Astrocyte (in vitro differentiated cells and primary cell): Measurements from ENCODE around the gene SARDH. TPM values are rescaled to one million over a fixed set of nuclear protein-coding genes. Genes with fewer than 3 reads are reported as not detected.

Experiments
- DNase-seq: peaks from one replicate; pipeline ENCODE4 v3.0.0-alpha.2; 2010; ENCODE audit warnings: low read depth
- FAIRE-seq: peaks from 2 replicates; lab custom pipeline; 2011; peaks lifted over from hg19 to GRCh38; lab: Jason Lieb, UNC
- H2AFZ ChIP-seq: 2 replicates; pipeline ENCODE4 v1.6.0; 2012; ENCODE audit warnings: low read depth, low read length, inconsistent platforms
- H3K27ac ChIP-seq: 2 replicates; pipeline ENCODE4 v1.5.1; 2011; ENCODE audit warnings: low read depth, low read length, inconsistent platforms
- H3K27me3 ChIP-seq: 2 replicates; pipeline ENCODE4 v1.6.0; 2011; ENCODE audit warnings: low read length, inconsistent platforms; ENCODE audit not compliant: insufficient read depth
- H3K36me3 ChIP-seq: 2 replicates; pipeline ENCODE4 v1.5.1; 2011; ENCODE audit warnings: low read length, inconsistent platforms; ENCODE audit not compliant: insufficient read depth
- H3K4me1 ChIP-seq: 2 replicates; pipeline ENCODE4 v1.5.1; 2011; ENCODE audit warnings: low read length, inconsistent platforms; ENCODE audit not compliant: insufficient read depth
- H3K4me2 ChIP-seq: 2 replicates; pipeline ENCODE4 v1.6.0; 2012; ENCODE audit warnings: low read length, inconsistent platforms
- H3K4me3 ChIP-seq: 2 replicates; pipeline ENCODE4 v1.5.1; 2011; ENCODE audit warnings: low read depth, mild to moderate bottlenecking, low read length, inconsistent platforms; ENCODE audit not compliant: insufficient read depth
- H3K79me2 ChIP-seq: 2 replicates; pipeline ENCODE4 v1.6.0; 2012; ENCODE audit warnings: mild to moderate bottlenecking, low read length, inconsistent platforms; ENCODE audit not compliant: insufficient read depth
- H3K9ac ChIP-seq: 2 replicates; pipeline ENCODE4 v1.6.0; 2012; ENCODE audit warnings: mild to moderate bottlenecking, low read length, inconsistent platforms
- H3K9me3 ChIP-seq: 2 replicates; pipeline ENCODE4 v1.5.1; 2012; ENCODE audit warnings: low read depth, mild to moderate bottlenecking, low read length, inconsistent platforms; ENCODE audit not compliant: insufficient read depth
- H4K20me1 ChIP-seq: 2 replicates; pipeline ENCODE4 v1.6.0; 2012; ENCODE audit warnings: low read length, inconsistent platforms; ENCODE audit not compliant: insufficient read depth
- H3K27ac Mint-ChIP-seq: one replicate; pipeline ENCODE4 v1.8.0; 2021; ENCODE audit warnings: mild to moderate bottlenecking, mixed read lengths; ENCODE audit not compliant: unreplicated experiment
- H3K27me3 Mint-ChIP-seq: one replicate; pipeline ENCODE4 v1.8.0; 2021; ENCODE audit warnings: low read depth, mixed read lengths; ENCODE audit not compliant: unreplicated experiment
- H3K36me3 Mint-ChIP-seq: one replicate; pipeline ENCODE4 v1.8.0; 2021; ENCODE audit warnings: low read depth, mixed read lengths; ENCODE audit not compliant: unreplicated experiment
- H3K4me1 Mint-ChIP-seq: one replicate; pipeline ENCODE4 v1.8.0; 2021; ENCODE audit warnings: low read depth, mixed read lengths; ENCODE audit not compliant: unreplicated experiment
- H3K4me3 Mint-ChIP-seq: one replicate; pipeline ENCODE4 v1.8.0; 2021; ENCODE audit warnings: mild to moderate bottlenecking, moderate library complexity, mixed read lengths; ENCODE audit not compliant: unreplicated experiment
- H3K9me3 Mint-ChIP-seq: one replicate; pipeline ENCODE4 v1.8.0; 2021; ENCODE audit warnings: mild to moderate bottlenecking, mixed read lengths; ENCODE audit not compliant: unreplicated experiment
- CTCF ChIP-seq: IDR thresholded peaks from 2 replicates; pipeline ENCODE4 v1.5.1; 2011; ENCODE audit warnings: low read depth, mild to moderate bottlenecking, inconsistent platforms, low read length, moderate library complexity; ENCODE audit not compliant: insufficient read depth
- EZH2 ChIP-seq: IDR thresholded peaks from 2 replicates; pipeline ENCODE4 v1.6.1; 2012; ENCODE audit warnings: mild to moderate bottlenecking, low read length, inconsistent platforms; ENCODE audit not compliant: insufficient read depth
- total RNA-seq: library from RNA; stranded (reverse); gene quantifications from 2 replicates; pipeline ENCODE4 v1.2.1, GENCODE V29; 2021

Gene SARDH
- total RNA-seq, 1 donor from 2014 or later: 2.8 TPM

- Mint-ChIP-seq H3K9me3 (peaks cover 4% of the 10 kb centered on the region), H3K4me1 (no peaks in the 10 kb centered on the region), H3K4me3 (no peak overlapping the region), H3K27me3 (peaks cover 23% of the 10 kb centered on the region), H3K27ac (no peak overlapping the region), H3K36me3 (peaks cover 1% of the 10 kb centered on the region)
- Histone ChIP-seq H3K27ac (no peak overlapping the region), H3K4me1 (no peaks in the 10 kb centered on the region), H4K20me1 (no peaks in the 10 kb centered on the region), H3K9ac (no peak overlapping the region), H3K36me3 (no peaks in the 10 kb centered on the region), H3K79me2 (no peaks in the 10 kb centered on the region), H2AFZ (no peak overlapping the region), H3K27me3 (no peaks in the 10 kb centered on the region), H3K4me3 (no peak overlapping the region), H3K9me3 (no peaks in the 10 kb centered on the region), H3K4me2 (no peak overlapping the region)
- no peak for TF ChIP-seq CTCF
- DNase-seq (no peak), FAIRE-seq (no peak)
These were observed 70.2 kb downstream of the SARDH start for GRCh38 chr9:133667759-133668450.

DNA sequence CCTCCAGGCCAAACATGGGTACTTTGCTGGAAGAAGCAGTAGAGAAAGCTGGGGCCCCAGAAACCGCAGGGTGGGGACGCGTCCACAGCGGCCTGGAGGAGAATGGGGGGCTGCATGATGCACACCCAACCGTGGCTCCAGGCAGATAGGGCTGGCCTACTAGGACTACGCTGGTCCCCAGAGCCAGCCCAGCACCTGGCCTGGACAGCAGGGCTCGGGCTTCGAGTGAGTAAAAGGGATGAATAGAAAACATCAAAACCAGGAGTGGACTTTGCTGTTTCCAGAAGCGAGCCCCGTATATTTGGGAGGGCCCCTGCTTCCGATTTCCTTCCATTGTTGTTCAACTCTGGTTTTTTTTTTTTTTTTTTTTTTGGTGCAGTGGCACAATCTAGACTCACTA lies 71.3 kb downstream of the SARDH start:
- no peak for FAIRE-seq
- Histone ChIP-seq H4K20me1 (no peaks in the 10 kb centered on the region), H3K4me1 (no peaks in the 10 kb centered on the region), H3K27me3 (no peaks in the 10 kb centered on the region), H3K36me3 (no peaks in the 10 kb centered on the region), H3K9ac (no peak overlapping the region), H3K4me3 (no peak overlapping the region), H3K27ac (no peak overlapping the region), H2AFZ (no peak overlapping the region), H3K79me2 (no peaks in the 10 kb centered on the region), H3K4me2 (no peak overlapping the region), H3K9me3 (no peaks in the 10 kb centered on the region)
- peaks cover 30% of the 10 kb centered on the region for H3K27me3 Mint-ChIP-seq
- DNase-seq: no peak
- H3K4me3 Mint-ChIP-seq: no peak overlapping the region
- peaks cover 1% of the 10 kb centered on the region for H3K36me3 Mint-ChIP-seq
- H3K27ac Mint-ChIP-seq: no peak overlapping the region
- peaks cover under 1% of the 10 kb centered on the region for H3K9me3 Mint-ChIP-seq
- H3K4me1 Mint-ChIP-seq: no peaks in the 10 kb centered on the region
- TF ChIP-seq CTCF (no peak), EZH2 (no peak)

DNA sequence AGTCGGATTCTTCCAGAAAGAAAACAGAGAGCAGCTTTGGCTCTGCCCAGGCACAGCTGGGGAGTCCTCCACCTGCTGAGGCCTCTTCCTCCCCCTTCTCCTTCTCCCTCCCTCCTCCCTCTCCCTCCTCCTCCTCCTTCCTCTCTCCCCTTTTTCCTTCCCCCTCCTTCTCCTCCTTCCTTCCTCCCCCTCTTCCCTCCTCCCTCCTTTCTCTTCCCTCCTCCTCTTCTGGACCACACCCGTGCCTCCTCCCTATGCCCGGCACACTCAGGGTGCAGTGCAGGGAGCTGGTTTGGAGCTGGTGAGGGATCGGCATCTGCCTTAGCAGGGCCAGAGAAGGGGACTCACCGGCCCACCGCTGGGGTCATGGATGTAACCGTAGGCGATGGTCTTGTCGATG lies 71.8 kb downstream of the SARDH start:
- H3K9me3 Mint-ChIP-seq: no peaks in the 10 kb centered on the region
- no peak for FAIRE-seq
- H3K4me1 Mint-ChIP-seq: no peaks in the 10 kb centered on the region
- no peak for DNase-seq
- peaks cover 1% of the 10 kb centered on the region for H3K36me3 Mint-ChIP-seq
- Histone ChIP-seq H3K4me1 (no peaks in the 10 kb centered on the region), H2AFZ (no peak overlapping the region), H3K4me3 (no peak overlapping the region), H3K9me3 (no peaks in the 10 kb centered on the region), H3K4me2 (no peak overlapping the region), H3K27ac (no peak overlapping the region), H3K79me2 (no peaks in the 10 kb centered on the region), H3K9ac (no peak overlapping the region), H4K20me1 (no peaks in the 10 kb centered on the region), H3K27me3 (no peaks in the 10 kb centered on the region), H3K36me3 (no peaks in the 10 kb centered on the region)
- H3K27ac Mint-ChIP-seq: no peak overlapping the region
- H3K27me3 Mint-ChIP-seq: peaks cover 34% of the 10 kb centered on the region
- TF ChIP-seq EZH2: no peak
- no peak overlapping the region for H3K4me3 Mint-ChIP-seq
